ENCODE measurements around the gene SLC15A4.

The SLC15A4 gene

GRCh38 chr12:128745772-128746689 is 77.7 kb downstream of the SLC15A4 start:
- no peak overlapping the region for H3K4me2 ChIP-seq (ENCODE audit: low read length)
- no peaks in the 10 kb centered on the region for H3K27me3 ChIP-seq (ENCODE audit: insufficient read depth, low read length)
- H3K14ac ChIP-seq (ENCODE audit: low read length), result no peak overlapping the region
- DNase-seq, result no peak
- no peaks in the 10 kb centered on the region for H3K36me3 ChIP-seq (ENCODE audit: control insufficient read depth in 1 of 2, insufficient read depth in 2 of 2, low read length in 2 of 2)
- no peak overlapping the region for H3K4me3 ChIP-seq (ENCODE audit: low read depth, low read length)
- no peaks in the 10 kb centered on the region for H3K9me3 ChIP-seq (ENCODE audit: insufficient read depth, low read depth, low read length)
- no peak overlapping the region for H2BK12ac ChIP-seq (ENCODE audit: low read length)
- H4K8ac ChIP-seq (ENCODE audit: low read depth, low read length), result no peak overlapping the region
- H2AFZ ChIP-seq (ENCODE audit: insufficient read depth, low read length, poor library complexity), result no peak overlapping the region
- H3K9ac ChIP-seq (ENCODE audit: low read length), result no peak overlapping the region
- no peak overlapping the region for H2BK5ac ChIP-seq (ENCODE audit: low read depth, low read length, poor library complexity)
- H3K18ac ChIP-seq (ENCODE audit: low read length), result no peak overlapping the region
- no peak overlapping the region for H2BK120ac ChIP-seq (ENCODE audit: insufficient read depth, low read length, poor library complexity)
- H3K23ac ChIP-seq (ENCODE audit: low read length), result no peak overlapping the region
- H3K79me2 ChIP-seq (ENCODE audit: control insufficient read depth, insufficient read depth, low read length, poor library complexity), result no peaks in the 10 kb centered on the region
- no peak overlapping the region for H3K4ac ChIP-seq (ENCODE audit: low read depth, low read length)
- H4K12ac ChIP-seq (ENCODE audit: low read depth, low read length), result no peak overlapping the region
- H3K4me1 ChIP-seq (ENCODE audit: control insufficient read depth in 1 of 2, insufficient read depth in 2 of 2, low read length in 2 of 2), result no peaks in the 10 kb centered on the region
- H2AK5ac ChIP-seq (ENCODE audit: low read length), result no peak overlapping the region
- no peak overlapping the region for H4K91ac ChIP-seq (ENCODE audit: low read depth, low read length)
- WGBS (ENCODE audit: extremely low coverage, insufficient coverage, insufficient read length), result no CpG with 5 or more reads among the region's 11 CpGs
- H3K27ac ChIP-seq (ENCODE audit: low read depth, low read length), result no peak overlapping the region
- H3K79me1 ChIP-seq (ENCODE audit: low read length), result no peaks in the 10 kb centered on the region

GRCh38 chr12:128743916-128744315 is 79.8 kb downstream of the SLC15A4 start:
- no peaks in the 10 kb centered on the region for H3K9me3 ChIP-seq (ENCODE audit: insufficient read depth, low read depth, low read length)
- no peak overlapping the region for H3K27ac ChIP-seq (ENCODE audit: low read depth, low read length)
- H2BK5ac ChIP-seq (ENCODE audit: low read depth, low read length, poor library complexity), result no peak overlapping the region
- no peak overlapping the region for H3K4me2 ChIP-seq (ENCODE audit: low read length)
- H3K14ac ChIP-seq (ENCODE audit: low read length), result no peak overlapping the region
- H2BK12ac ChIP-seq (ENCODE audit: low read length), result no peak overlapping the region
- H2AK5ac ChIP-seq (ENCODE audit: low read length), result no peak overlapping the region
- no peaks in the 10 kb centered on the region for H3K79me2 ChIP-seq (ENCODE audit: control insufficient read depth, insufficient read depth, low read length, poor library complexity)
- H4K12ac ChIP-seq (ENCODE audit: low read depth, low read length), result no peak overlapping the region
- no peak overlapping the region for H3K4me3 ChIP-seq (ENCODE audit: low read depth, low read length)
- no peak overlapping the region for H4K91ac ChIP-seq (ENCODE audit: low read depth, low read length)
- no peak overlapping the region for H3K4ac ChIP-seq (ENCODE audit: low read depth, low read length)
- H3K79me1 ChIP-seq (ENCODE audit: low read length), result no peaks in the 10 kb centered on the region
- H3K27me3 ChIP-seq (ENCODE audit: insufficient read depth, low read length), result no peaks in the 10 kb centered on the region
- H3K36me3 ChIP-seq (ENCODE audit: control insufficient read depth in 1 of 2, insufficient read depth in 2 of 2, low read length in 2 of 2), result no peaks in the 10 kb centered on the region
- no peak overlapping the region for H3K18ac ChIP-seq (ENCODE audit: low read length)
- DNase-seq, result no peak
- H2BK120ac ChIP-seq (ENCODE audit: insufficient read depth, low read length, poor library complexity), result no peak overlapping the region
- no peak overlapping the region for H3K9ac ChIP-seq (ENCODE audit: low read length)
- no peak overlapping the region for H2AFZ ChIP-seq (ENCODE audit: insufficient read depth, low read length, poor library complexity)
- H3K23ac ChIP-seq (ENCODE audit: low read length), result no peak overlapping the region
- WGBS (ENCODE audit: extremely low coverage, insufficient coverage, insufficient read length), result no CpG with 5 or more reads among the region's 7 CpGs
- H4K8ac ChIP-seq (ENCODE audit: low read depth, low read length), result no peak overlapping the region
- H3K4me1 ChIP-seq (ENCODE audit: control insufficient read depth in 1 of 2, insufficient read depth in 2 of 2, low read length in 2 of 2), result no peaks in the 10 kb centered on the region
